CD4-positive, alpha-beta memory T cell (primary cell): ENCODE measurements around the gene CDH2. TPM values are rescaled to one million over a fixed set of nuclear protein-coding genes. Genes with fewer than 3 reads are reported as not detected.
A peak's percentile ranks its signal among the peaks of the same experiment; 100 is the strongest.
"Not testable (repeated sequence)": the region's sequence is repeated elsewhere in the genome, so short reads cannot be mapped to it uniquely, and the experiment has no call there.

Experiments
- CTCF ChIA-PET: fragments of 350-600 bp; sonication (Branson Sonifier 250); formaldehyde crosslinking; loops from one replicate; lab custom pipeline; 2021; ENCODE audit warnings: inconsistent platforms; ENCODE audit not compliant: partially characterized antibody; lab: Charles Lee
- POLR2A ChIA-PET: fragments of 350-600 bp; sonication (Branson Sonifier 250); formaldehyde crosslinking; loops from one replicate; lab custom pipeline; 2021; ENCODE audit not compliant: partially characterized antibody; lab: Charles Lee
- DNase-seq, 5 donors: peaks; one replicate each; pipeline versions ENCODE4 v3.0.0 to v3.0.0-alpha.2; 2020 to 2022; ENCODE audit warnings: mixed read lengths in 1 of 5
- H3K27ac ChIP-seq: one replicate; pipeline ENCODE4 v1.7.0; 2013; ENCODE audit warnings: low read depth, low read length
- H3K27me3 ChIP-seq: 2 replicates; pipeline ENCODE4 v1.7.0; 2013; ENCODE audit warnings: mild to moderate bottlenecking, low read length, moderate library complexity; ENCODE audit not compliant: insufficient read depth
- H3K36me3 ChIP-seq: 2 replicates; pipeline ENCODE4 v1.7.0; 2013; ENCODE audit warnings: mild to moderate bottlenecking, low read length, moderate library complexity; ENCODE audit not compliant: insufficient read depth
- H3K4me1 ChIP-seq: 2 replicates; pipeline ENCODE4 v1.7.0; 2013; ENCODE audit warnings: mild to moderate bottlenecking, low read length, moderate library complexity; ENCODE audit not compliant: insufficient read depth
- H3K4me3 ChIP-seq, 2 donors: one replicate each; pipeline ENCODE4 v1.7.0; 2013; ENCODE audit warnings: low read length in 2 of 2, mild to moderate bottlenecking in 1 of 2
- H3K9me3 ChIP-seq, 2 donors: one replicate each; pipeline ENCODE4 v1.7.0; 2013; ENCODE audit warnings: low read length in 2 of 2, control low read depth in 1 of 2; ENCODE audit not compliant: control insufficient read depth in 1 of 2
- H3K27ac Mint-ChIP-seq, 7 donors: one replicate each; pipeline ENCODE4 v1.8.0; 2020 to 2021; ENCODE audit warnings: mixed read lengths in 7 of 7, mild to moderate bottlenecking in 6 of 7, inconsistent platforms in 3 of 7, moderate library complexity in 3 of 7
- H3K27me3 Mint-ChIP-seq, 2 donors: one replicate each; pipeline ENCODE4 v1.8.0; 2020 to 2021; ENCODE audit warnings: mixed read lengths in 2 of 2
- H3K36me3 Mint-ChIP-seq, 2 donors: one replicate each; pipeline ENCODE4 v1.8.0; 2020 to 2021; ENCODE audit warnings: mixed read lengths in 2 of 2, inconsistent platforms in 1 of 2, mild to moderate bottlenecking in 1 of 2
- H3K4me1 Mint-ChIP-seq, 4 donors: one replicate each; pipeline ENCODE4 v1.8.0; 2020 to 2021; ENCODE audit warnings: mixed read lengths in 4 of 4, mild to moderate bottlenecking in 1 of 4
- H3K4me3 Mint-ChIP-seq, 8 donors: one replicate each; pipeline ENCODE4 v1.8.0; 2020 to 2021; ENCODE audit warnings: mixed read lengths in 8 of 8, mild to moderate bottlenecking in 7 of 8, moderate library complexity in 6 of 8, inconsistent platforms in 3 of 8
- H3K9me3 Mint-ChIP-seq, 8 donors: one replicate each; pipeline ENCODE4 v1.8.0; 2020 to 2021; ENCODE audit warnings: mixed read lengths in 8 of 8, mild to moderate bottlenecking in 5 of 8, inconsistent platforms in 3 of 8, moderate library complexity in 1 of 8
- intact Hi-C: fragments of 100-400 bp; cut with micrococcal nuclease; formaldehyde crosslinking; loops from one replicate; pipeline ENCODE4 v1.15.1; 2023
- polyA plus RNA-seq, 2 donors: library from polyadenylated mRNA; unstranded; fragments of 300-500 nt; fragmentation: Illumina TruSeq; gene quantifications; one replicate each; pipeline ENCODE4 v1.2.3, GENCODE V29; 2021
- total RNA-seq, 2 experiments: library from RNA; stranded (reverse); gene quantifications; one replicate each; pipeline ENCODE4 v1.2.3, GENCODE V29; 2021

CDH2 gene
- total and polyA plus RNA-seq, 4 experiments from 2014 or later: not detected

DNA sequence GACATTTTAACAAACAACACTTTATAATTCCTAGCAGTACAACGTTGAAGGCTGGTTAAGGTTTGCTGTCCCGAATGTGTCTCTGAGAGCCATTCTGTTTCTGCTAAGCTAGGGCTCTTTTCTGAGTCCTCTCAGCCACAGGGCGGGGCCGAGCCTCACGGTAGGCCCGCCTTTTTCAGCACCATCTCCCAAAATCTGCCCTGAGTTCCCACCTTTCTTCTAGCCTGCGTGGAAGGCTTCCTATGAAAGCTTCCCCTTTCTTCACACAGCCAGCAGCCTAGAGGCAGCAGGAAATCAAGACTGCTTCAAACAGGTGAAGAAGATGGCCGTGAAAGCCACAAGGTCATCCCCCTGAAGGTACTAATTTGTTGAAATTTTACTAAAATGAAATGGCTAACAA, 255.5 kb downstream of the CDH2 start:
- CTCF ChIA-PET: no interaction called here

DNA sequence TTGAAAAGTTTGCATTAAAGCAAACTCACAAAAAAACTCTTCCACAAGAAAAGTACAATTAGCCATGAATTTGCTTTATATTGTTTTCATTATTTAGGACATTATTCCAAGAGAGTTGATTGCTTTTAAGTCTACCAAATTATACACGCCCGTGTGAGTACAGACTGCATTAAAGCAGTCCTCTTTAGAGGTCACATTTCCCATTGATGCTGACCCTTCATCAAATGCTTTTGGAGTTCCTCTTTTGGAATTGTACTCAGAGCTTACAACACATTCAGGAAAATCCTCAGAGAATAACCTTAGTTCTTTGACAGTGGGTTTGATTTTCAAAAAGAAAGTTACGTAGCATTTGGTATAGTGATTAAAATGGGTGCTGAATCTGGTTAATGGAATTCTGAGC, 256.1 kb downstream of the CDH2 start:
- Mint-ChIP-seq H3K4me3 (no peak overlapping the region), H3K36me3 (no peaks in the 10 kb centered on the region), H3K4me1 (no peaks in the 10 kb centered on the region), H3K27ac (no peak overlapping the region), H3K27me3 (no peaks in the 10 kb centered on the region), H3K9me3 (peaks cover 0 to 20% (median 7%) of the 10 kb centered on the region in 8 donors)
- Histone ChIP-seq H3K4me1 (no peaks in the 10 kb centered on the region), H3K36me3 (no peaks in the 10 kb centered on the region), H3K4me3 (no peak overlapping the region), H3K27ac (no peak overlapping the region), H3K27me3 (no peaks in the 10 kb centered on the region), H3K9me3 (no peaks in the 10 kb centered on the region)
- CTCF ChIA-PET: no interaction called here
- POLR2A ChIA-PET: no interaction called here
- DNase-seq: no peak
- intact Hi-C loops: no loop called here

More for the DNA sequence above, 255.5 kb downstream of the CDH2 start:
- H3K4me1 Mint-ChIP-seq: no peaks in the 10 kb centered on the region
- POLR2A ChIA-PET: no interaction called here
- Histone ChIP-seq H3K9me3 (no peaks in the 10 kb centered on the region), H3K36me3 (no peaks in the 10 kb centered on the region), H3K27me3 (no peaks in the 10 kb centered on the region), H3K4me1 (no peaks in the 10 kb centered on the region), H3K27ac (no peak overlapping the region), H3K4me3 (no peak overlapping the region)
- no peak overlapping the region for H3K4me3 Mint-ChIP-seq
- H3K9me3 Mint-ChIP-seq: peaks cover 0 to 21% (median 7%) of the 10 kb centered on the region in 8 donors
- no peak overlapping the region for H3K27ac Mint-ChIP-seq
- H3K36me3 Mint-ChIP-seq: no peaks in the 10 kb centered on the region
- intact Hi-C loops: no loop called here
- no peaks in the 10 kb centered on the region for H3K27me3 Mint-ChIP-seq
- DNase-seq: no peak

GRCh38 chr18:27906189-27906588, 270.7 kb downstream of the CDH2 start:
- H3K27ac Mint-ChIP-seq, POLR2A ChIA-PET, H3K4me3 Mint-ChIP-seq, H3K4me1 Mint-ChIP-seq, H3K4me1 ChIP-seq, H3K27me3 ChIP-seq, H3K27ac ChIP-seq, H3K36me3 Mint-ChIP-seq, H3K9me3 ChIP-seq, H3K4me3 ChIP-seq, H3K27me3 Mint-ChIP-seq, CTCF ChIA-PET, intact Hi-C loops, H3K36me3 ChIP-seq: not testable (repeated sequence)
- peak in 1 of 5 donors; percentile 25 for DNase-seq
- peaks cover 5 to 48% (median 18%) of the 10 kb centered on the region in 8 donors for H3K9me3 Mint-ChIP-seq

DNA sequence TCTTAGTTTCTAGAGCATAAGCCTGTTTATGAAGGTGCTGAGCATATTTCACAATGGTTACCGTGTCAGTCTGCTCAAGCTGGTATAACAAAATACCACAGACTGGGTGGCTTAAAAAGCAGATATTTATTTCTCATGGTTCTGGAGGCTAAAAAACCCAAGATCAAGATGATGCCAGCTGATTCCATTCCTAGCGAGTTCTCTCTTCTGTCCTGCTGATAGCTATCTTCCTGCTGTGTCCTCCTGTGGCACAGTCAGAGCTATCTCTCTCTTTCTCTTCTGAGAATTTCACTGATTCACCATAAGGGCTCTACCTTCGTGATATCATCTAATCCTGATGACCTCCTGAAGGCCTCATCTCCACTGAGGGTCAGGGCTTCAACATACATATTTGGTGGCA, 273.0 kb downstream of the CDH2 start:
- no peaks in the 10 kb centered on the region for H3K27me3 ChIP-seq
- no peak overlapping the region for H3K27ac ChIP-seq
- ChIA-PET POLR2A (no interaction called here), CTCF (no interaction called here)
- Mint-ChIP-seq H3K4me3 (no peak overlapping the region), H3K4me1 (no peaks in the 10 kb centered on the region), H3K27me3 (no peaks in the 10 kb centered on the region), H3K36me3 (no peaks in the 10 kb centered on the region), H3K27ac (no peak overlapping the region), H3K9me3 (peaks cover 7 to 44% (median 16%) of the 10 kb centered on the region in 8 donors)
- DNase-seq: no peak
- no peaks in the 10 kb centered on the region for H3K36me3 ChIP-seq
- H3K4me3 ChIP-seq: no peak overlapping the region
- no peaks in the 10 kb centered on the region for H3K4me1 ChIP-seq
- peaks cover 0 to 7% of the 10 kb centered on the region in 2 donors for H3K9me3 ChIP-seq
- intact Hi-C loops: no loop called here

GRCh38 chr18:27901424-27902226, 275.3 kb downstream of the CDH2 start:
- ChIA-PET CTCF (no interaction called here), POLR2A (no interaction called here)
- Histone ChIP-seq H3K27me3 (no peaks in the 10 kb centered on the region), H3K4me1 (no peaks in the 10 kb centered on the region), H3K27ac (no peak overlapping the region), H3K9me3 (no peaks in the 10 kb centered on the region), H3K36me3 (no peaks in the 10 kb centered on the region), H3K4me3 (no peak overlapping the region)
- H3K9me3 Mint-ChIP-seq: peaks cover 8 to 28% (median 15%) of the 10 kb centered on the region in 8 donors
- intact Hi-C loops: no loop called here
- no peak overlapping the region for H3K27ac Mint-ChIP-seq
- H3K36me3 Mint-ChIP-seq: no peaks in the 10 kb centered on the region
- no peak for DNase-seq
- no peak overlapping the region for H3K4me3 Mint-ChIP-seq
- no peaks in the 10 kb centered on the region for H3K4me1 Mint-ChIP-seq
- no peaks in the 10 kb centered on the region for H3K27me3 Mint-ChIP-seq
